HepG2 (cell line): ENCODE measurements around the gene VKORC1L1. TPM values are rescaled to one million over a fixed set of nuclear protein-coding genes. Genes with fewer than 3 reads are reported as not detected.

Source experiments
- ATAC-seq: fragments of 200-7000 bp; cut with Tn5 transposase; 3 replicates; pipeline ENCODE4 v1.9.1; 2020; ENCODE audit warnings: mild to moderate bottlenecking, moderate library complexity
- BruUV-seq: library from RNA; stranded (reverse); fragments of 400-500 nt; replicated peaks from 2 replicates; lab custom pipeline; 2021; lab: Mats Ljungman, UMichigan
- CTCF ChIA-PET: fragments of 300-600 bp; formaldehyde crosslinking; extraction: SDS; loops from one replicate; lab custom pipeline; 2021; ENCODE audit warnings: low total read pairs, inconsistent platforms, low intra/inter-chr PET ratio; lab: Yijun Ruan, JAX
- POLR2A ChIA-PET: fragments of 350-600 bp; sonication (Branson Sonifier 250); formaldehyde crosslinking; loops from one replicate; lab custom pipeline; 2020; ENCODE audit warnings: antibody characterized with exemption, inconsistent platforms; lab: Yijun Ruan, JAX
- DNase-seq: peaks from one replicate; pipeline ENCODE4 v3.0.0-alpha.2; 2015; ENCODE audit warnings: low spot score
- FAIRE-seq: peaks from 3 replicates; lab custom pipeline; 2011; peaks lifted over from hg19 to GRCh38; lab: Jason Lieb, UNC
- H2AFZ ChIP-seq: one replicate; pipeline ENCODE4 v1.6.1; 2011; ENCODE audit warnings: low read length, inconsistent platforms
- H3K27ac ChIP-seq: fragments of 300-600 bp; 3 replicates; pipeline ENCODE4 v1.8.0; 2011; ENCODE audit warnings: mixed run types, mild to moderate bottlenecking, mixed read lengths, low read length, inconsistent platforms; ENCODE audit not compliant: insufficient read depth; ENCODE audit errors: extremely low read length
- H3K27me3 ChIP-seq, 2 experiments: fragments of 200-600 bp in 1 of 2; 2 replicates in 1 of 2; 3 replicates in 1 of 2; pipeline versions ENCODE4 v1.6.0 to v1.8.0; 2011; ENCODE audit warnings: low read length in 2 of 2, mild to moderate bottlenecking in 2 of 2, moderate library complexity in 2 of 2, inconsistent platforms in 1 of 2; ENCODE audit not compliant: insufficient read depth in 2 of 2, control insufficient read depth in 1 of 2
- H3K36me3 ChIP-seq, 2 experiments: fragments of 200-600 bp in 1 of 2; replicated peaks in 1 of 2; 2 replicates in 1 of 2; 3 replicates in 1 of 2; pipeline versions ENCODE4 v1.5.1 to v1.8.0; 2011; ENCODE audit warnings: low read length in 2 of 2, inconsistent platforms in 1 of 2; ENCODE audit not compliant: insufficient read depth in 2 of 2, control insufficient read depth in 1 of 2
- H3K4me1 ChIP-seq: 2 replicates; pipeline ENCODE4 v1.5.1; 2012; ENCODE audit warnings: low read length, inconsistent platforms; ENCODE audit not compliant: insufficient read depth
- H3K4me2 ChIP-seq: 2 replicates; pipeline ENCODE4 v1.6.0; 2011; ENCODE audit warnings: low read depth, low read length, inconsistent platforms
- H3K4me3 ChIP-seq, 3 experiments: fragments of 200-600 bp in 1 of 3; sonication (generic), shearing (Covaris generic) in 1 of 3; replicated peaks in 1 of 3; 2 replicates each; pipeline ENCODE4 v1.5.1; 2011 to 2016; ENCODE audit warnings: low read length in 3 of 3, inconsistent platforms in 2 of 3, low read depth in 2 of 3, mild to moderate bottlenecking in 2 of 3, control low read depth in 1 of 3, mixed read lengths in 1 of 3; ENCODE audit not compliant: insufficient read depth in 1 of 3
- H3K79me2 ChIP-seq: one replicate; pipeline ENCODE4 v1.6.1; 2011; ENCODE audit warnings: low read length, inconsistent platforms; ENCODE audit not compliant: insufficient read depth
- H3K9ac ChIP-seq: 2 replicates; pipeline ENCODE4 v1.6.0; 2011; ENCODE audit warnings: mild to moderate bottlenecking, low read depth, low read length, inconsistent platforms; ENCODE audit not compliant: insufficient read depth
- H3K9me3 ChIP-seq: 2 replicates; pipeline ENCODE4 v1.5.1; 2012; ENCODE audit warnings: mild to moderate bottlenecking, low read length
- H4K20me1 ChIP-seq: 2 replicates; pipeline ENCODE4 v1.6.0; 2011; ENCODE audit warnings: inconsistent platforms, mild to moderate bottlenecking, low read length, moderate library complexity; ENCODE audit not compliant: insufficient read depth
- AHR ChIP-seq: IDR thresholded peaks from 2 replicates; pipeline ENCODE4 v1.6.1; 2018; ENCODE audit warnings: missing genetic modification reagents, missing compliant biosample characterization
- ATM ChIP-seq: fragments of 450-650 bp; IDR thresholded peaks from 2 replicates; pipeline ENCODE4 v1.7.1; 2017; ENCODE audit warnings: mild to moderate bottlenecking, borderline replicate concordance
- ATRX ChIP-seq: sonication (generic); formaldehyde crosslinking; IDR thresholded peaks from 2 replicates; pipeline ENCODE4 v1.4.0; 2020; ENCODE audit warnings: missing genetic modification reagents, borderline replicate concordance
- GABPA ChIP-seq, 2 experiments: IDR thresholded peaks; 2 replicates each; pipeline ENCODE4 v1.6.1; 2011 to 2016; ENCODE audit warnings: low read depth in 2 of 2, low read length in 1 of 2, missing biosample characterization in 1 of 2, missing genetic modification characterization in 1 of 2
- HMGXB3 ChIP-seq: sonication (generic); formaldehyde crosslinking; IDR thresholded peaks from 2 replicates; pipeline ENCODE4 v1.4.0; 2020; ENCODE audit warnings: missing genetic modification reagents, borderline replicate concordance
- LCORL ChIP-seq, 2 experiments: fragments of 450-650 bp in 1 of 2; sonication (generic) in 1 of 2; formaldehyde crosslinking in 1 of 2; IDR thresholded peaks; 2 replicates each; pipeline versions ENCODE4 v1.5.0 to v1.6.1; 2017 to 2020; ENCODE audit warnings: antibody characterized with exemption in 1 of 2, missing genetic modification reagents in 1 of 2
- MNT ChIP-seq: fragments of 450-650 bp; IDR thresholded peaks from 2 replicates; pipeline ENCODE4 v1.6.1; 2016
- SMARCE1 ChIP-seq: fragments of 450-650 bp; IDR thresholded peaks from 2 replicates; pipeline ENCODE4 v1.6.1; 2017; ENCODE audit warnings: borderline replicate concordance
- TFE3 ChIP-seq: IDR thresholded peaks from 2 replicates; pipeline ENCODE4 v1.6.1; 2016
- TRAFD1 ChIP-seq: sonication (generic); formaldehyde crosslinking; IDR thresholded peaks from 2 replicates; pipeline ENCODE4 v1.5.1; 2020; ENCODE audit warnings: missing genetic modification reagents, mild to moderate bottlenecking, borderline replicate concordance
- YEATS4 ChIP-seq: sonication (generic); formaldehyde crosslinking; IDR thresholded peaks from 2 replicates; pipeline ENCODE4 v1.4.0; 2020; ENCODE audit warnings: missing genetic modification reagents, borderline replicate concordance
- WGBS: methylation state at CpG from one replicate; pipeline ENCODE4 v1.1.6; 2017; ENCODE audit warnings: low lambda C conversion rate; 5-methylcytosine and 5-hydroxymethylcytosine counted together
- in situ Hi-C: cut with HindIII; loops from 2 replicates; pipeline ENCODE4 v1.10.0; 2017; ENCODE audit warnings: low pct_unique_long_range_greater_than_20kb; ENCODE audit not compliant: extremely low pct_ligation_motif_present
- intact Hi-C: fragments of 100-400 bp; cut with micrococcal nuclease; formaldehyde crosslinking; loops from one replicate; pipeline ENCODE4 v1.10.0; 2022; ENCODE audit not compliant: unreplicated experiment
- polyA plus RNA-seq, 8 experiments: library from polyadenylated mRNA; depleted of rRNA in 3 of 8; stranded (reverse) in 7 of 8; unstranded in 1 of 8; fragments of >200 nt; fragmentation: Illumina TruSeq in 4 of 8; extraction: Trizol in 4 of 8; gene quantifications; 2 replicates each; pipeline versions ENCODE4 v1.2.1 to v1.2.3, GENCODE V29; 2011 to 2016; ENCODE audit warnings: low read depth in 4 of 8, missing spikeins in 1 of 8, mixed read lengths in 1 of 8; ENCODE audit not compliant: insufficient read depth in 1 of 8
- total RNA-seq, 5 experiments: library from RNA; depleted of rRNA; stranded (reverse); fragments of >200 nt; fragmentation: Illumina TruSeq; extraction: Trizol; gene quantifications; 2 replicates each; pipeline ENCODE4 v1.2.3, GENCODE V29; 2016; ENCODE audit warnings: low read depth in 1 of 5

VKORC1L1 gene
- total and polyA plus RNA-seq, 2 of the 13 experiments (the other 11 are each of a cell fraction or from before 2014, with no cell fraction given) = 13.9 to 16.5 TPM

- Histone ChIP-seq H3K4me1 (no peaks in the 10 kb centered on the region), H3K4me2 (no peak overlapping the region), H3K27me3 (no peaks in the 10 kb centered on the region), H3K27ac (no peak overlapping the region), H3K9me3 (no peaks in the 10 kb centered on the region), H3K4me3 (no peak overlapping the region), H4K20me1 (no peaks in the 10 kb centered on the region), H3K9ac (no peak overlapping the region), H3K79me2 (no peaks in the 10 kb centered on the region), H2AFZ (no peak overlapping the region), H3K36me3 (peaks cover 15 to 40% of the 10 kb centered on the region in 2 experiments; a peak in 4 of 5 replicates)
- DNase-seq (no peak), FAIRE-seq (no peak), ATAC-seq (no peak)
- 100% methylated on average over 2 of the region's 9 CpGs for WGBS
- POLR2A ChIA-PET = no interaction called here
- CTCF ChIA-PET = no interaction called here
- in situ Hi-C loops (no loop called here), intact Hi-C loops (no loop called here)
- BruUV-seq = no TSS peak
- TF ChIP-seq HMGXB3 (CRISPR knock-in tag) (no peak), MNT (no peak), GABPA (IDR thresholded peaks at IDR 0.05; ENCODE audit: low read depth, low read length) (no peak), GABPA (CRISPR knock-in tag; IDR thresholded peaks at IDR 0.05; ENCODE audit: low read depth) (no peak), SMARCE1 (no peak), TFE3 (CRISPR knock-in tag) (no peak), TRAFD1 (CRISPR knock-in tag) (no peak), ATRX (no peak), ATM (no peak), AHR (CRISPR knock-in tag) (no peak), YEATS4 (CRISPR knock-in tag) (no peak), LCORL (IDR thresholded peaks at IDR 0.05) (no peak), LCORL (CRISPR knock-in tag; IDR thresholded peaks at IDR 0.05) (no peak)
Observed at GRCh38 chr7:65974876-65975275, 102.0 kb downstream of the VKORC1L1 start.
